Skeletal muscle tissue (tissue), 4 donors: ENCODE results near the gene CEP112. TPM values are rescaled to one million over a fixed set of nuclear protein-coding genes. Genes with fewer than 3 reads are reported as not detected.

ENCODE experiments used
- H3K27ac ChIP-seq: one replicate; pipeline ENCODE4 v1.7.0; 2013; ENCODE audit warnings: mild to moderate bottlenecking, low read depth, low read length, inconsistent platforms
- H3K27me3 ChIP-seq, 3 donors: one replicate each; pipeline ENCODE4 v1.7.0; 2013; ENCODE audit warnings: low read length in 3 of 3; ENCODE audit not compliant: control insufficient read depth in 3 of 3, insufficient read depth in 3 of 3
- H3K36me3 ChIP-seq, 3 donors: one replicate each; pipeline ENCODE4 v1.7.0; 2013; ENCODE audit warnings: low read length in 3 of 3; ENCODE audit not compliant: control insufficient read depth in 3 of 3, insufficient read depth in 3 of 3
- H3K4me1 ChIP-seq, 3 donors: one replicate each; pipeline ENCODE4 v1.7.0; 2013; ENCODE audit warnings: low read length in 3 of 3, mild to moderate bottlenecking in 3 of 3; ENCODE audit not compliant: control insufficient read depth in 3 of 3, insufficient read depth in 3 of 3
- H3K4me3 ChIP-seq, 3 donors: one replicate each; pipeline ENCODE4 v1.7.0; 2013; ENCODE audit warnings: low read length in 3 of 3
- H3K9ac ChIP-seq, 3 donors: one replicate each; pipeline ENCODE4 v1.7.0; 2013; ENCODE audit warnings: low read length in 3 of 3, mild to moderate bottlenecking in 3 of 3, moderate library complexity in 2 of 3, low read depth in 1 of 3
- H3K9me3 ChIP-seq, 3 donors: one replicate each; pipeline ENCODE4 v1.7.0; 2013; ENCODE audit warnings: low read length in 3 of 3; ENCODE audit not compliant: control insufficient read depth in 3 of 3
- total RNA-seq: library from RNA; depleted of rRNA; stranded (reverse); fragments of >200 nt; gene quantifications from one replicate; pipeline ENCODE4 v1.2.3, GENCODE V29; 2014
- donor health status: Osteomylitis.

CEP112 gene
- total RNA-seq, 1 donor from 2014 or later = 16.2 TPM

DNA sequence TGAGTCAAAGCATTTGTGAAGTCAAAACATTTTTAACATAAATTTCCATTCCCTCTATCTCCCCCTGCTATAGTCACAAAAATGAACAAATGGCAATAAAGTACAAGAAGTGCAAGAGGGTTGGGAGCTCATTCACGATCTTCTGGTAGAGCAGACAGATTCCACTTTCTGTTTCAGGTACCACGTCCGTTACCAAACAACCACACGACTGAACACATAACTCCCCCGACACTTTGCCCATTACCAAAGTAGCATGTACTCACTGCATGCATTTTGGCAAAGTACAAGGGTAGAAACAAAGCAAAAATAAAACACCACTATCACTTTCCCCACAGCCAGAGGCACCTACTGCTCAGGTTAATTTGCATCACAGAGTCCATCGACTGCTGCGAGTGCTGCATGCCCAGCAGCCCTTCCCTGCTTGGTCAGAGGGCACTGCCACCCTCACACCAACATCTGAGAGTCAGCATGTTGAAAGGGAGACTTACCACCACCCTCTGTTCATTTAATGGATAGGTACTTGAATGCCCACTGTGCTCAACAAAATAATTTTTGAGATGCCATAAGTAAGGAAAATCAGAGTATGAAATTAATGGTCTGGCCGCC is 480.2 kb downstream of the CEP112 start:
- Histone ChIP-seq H3K9me3 (no peaks in the 10 kb centered on the region), H3K4me1 (no peaks in the 10 kb centered on the region), H3K27ac (no peak overlapping the region), H3K36me3 (no peaks in the 10 kb centered on the region), H3K27me3 (no peaks in the 10 kb centered on the region), H3K4me3 (no peak overlapping the region), H3K9ac (no peak overlapping the region)

DNA sequence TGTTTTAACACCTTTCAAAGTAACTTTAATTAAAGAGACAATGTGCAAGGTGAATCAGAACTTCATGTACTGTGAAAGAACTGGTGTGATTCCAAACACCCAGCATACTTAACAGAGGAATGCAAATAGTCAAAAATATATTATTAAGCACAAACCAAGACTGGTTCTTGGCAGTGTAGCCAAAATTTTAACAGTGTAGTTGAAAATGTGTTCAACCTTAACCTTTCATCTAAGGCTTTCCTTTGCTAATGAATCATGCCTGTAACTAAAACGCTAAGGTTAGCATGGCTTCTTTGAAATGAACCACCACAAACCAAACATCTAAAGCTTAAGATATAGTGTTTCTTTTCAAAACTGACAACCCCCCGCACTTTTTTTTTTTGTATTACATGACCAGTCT is 484.2 kb downstream of the CEP112 start:
- H3K4me3 ChIP-seq = no peak overlapping the region
- H3K4me1 ChIP-seq = no peaks in the 10 kb centered on the region
- H3K9me3 ChIP-seq = no peaks in the 10 kb centered on the region
- no peaks in the 10 kb centered on the region for H3K36me3 ChIP-seq
- H3K9ac ChIP-seq = no peak overlapping the region
- no peak overlapping the region for H3K27ac ChIP-seq
- H3K27me3 ChIP-seq = no peaks in the 10 kb centered on the region

DNA sequence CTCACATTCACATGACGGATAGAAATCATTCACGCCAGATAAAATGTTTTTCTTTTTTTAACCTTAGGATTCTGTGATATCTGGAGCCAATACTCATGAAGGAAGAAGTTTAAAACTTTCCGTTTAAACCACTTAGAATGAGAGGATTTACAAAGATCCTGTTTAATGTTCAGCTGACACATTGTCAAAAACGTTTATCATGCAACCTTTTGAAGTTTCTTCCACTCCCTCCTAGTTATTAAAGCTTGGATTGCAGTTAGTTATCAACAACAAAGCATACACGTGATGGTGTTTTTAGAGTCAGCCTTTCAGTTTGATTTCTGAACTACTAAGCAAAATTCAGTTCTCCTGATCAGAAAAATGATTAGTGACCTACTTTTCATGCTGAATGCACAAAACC is 487.2 kb downstream of the CEP112 start:
- H3K36me3 ChIP-seq = no peaks in the 10 kb centered on the region
- no peak overlapping the region for H3K9ac ChIP-seq
- H3K9me3 ChIP-seq = no peaks in the 10 kb centered on the region
- no peak overlapping the region for H3K4me3 ChIP-seq
- H3K27ac ChIP-seq = no peak overlapping the region
- H3K4me1 ChIP-seq = no peaks in the 10 kb centered on the region
- H3K27me3 ChIP-seq = no peaks in the 10 kb centered on the region

DNA sequence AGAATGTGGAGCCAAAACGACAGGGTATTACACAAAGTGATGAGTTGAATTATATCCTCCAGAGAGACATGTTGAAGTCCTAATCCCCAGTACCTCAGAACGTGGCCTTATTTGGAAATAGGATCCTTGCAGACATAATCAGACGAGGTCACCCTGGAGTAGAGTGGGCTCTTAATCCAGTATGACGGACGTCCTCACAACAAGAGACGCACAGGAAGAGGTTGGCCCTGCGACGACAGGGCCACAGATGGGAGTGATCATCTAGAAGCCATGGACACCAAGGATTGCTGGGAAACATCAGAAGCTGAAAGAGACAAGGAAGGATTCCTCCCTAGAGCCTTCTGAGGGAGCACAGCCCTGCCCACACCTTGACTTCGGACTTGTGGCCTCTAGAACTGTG is 488.0 kb downstream of the CEP112 start:
- H3K36me3 ChIP-seq = no peaks in the 10 kb centered on the region
- H3K4me1 ChIP-seq = no peaks in the 10 kb centered on the region
- no peak overlapping the region for H3K27ac ChIP-seq
- no peak overlapping the region for H3K9ac ChIP-seq
- H3K27me3 ChIP-seq = no peaks in the 10 kb centered on the region
- H3K9me3 ChIP-seq = no peaks in the 10 kb centered on the region
- no peak overlapping the region for H3K4me3 ChIP-seq

DNA sequence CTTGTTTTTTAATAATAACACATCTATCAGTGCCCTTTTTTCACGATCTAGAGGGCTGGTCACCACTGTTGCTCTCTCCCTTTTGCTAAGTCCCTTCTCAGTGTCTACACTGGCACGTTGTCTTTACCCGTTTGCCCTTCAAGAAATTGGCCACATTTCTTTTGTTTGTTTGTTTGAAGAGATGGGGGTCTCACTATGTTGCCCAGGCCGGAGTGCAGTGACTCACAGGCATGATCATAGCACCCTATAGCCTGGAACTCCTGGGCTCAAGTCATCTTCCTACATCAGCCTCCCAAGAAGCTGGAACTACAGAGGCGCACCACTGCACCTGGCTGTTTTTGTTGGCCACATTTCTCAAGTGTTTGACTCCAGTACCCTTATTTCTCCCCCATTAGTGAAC is 492.5 kb downstream of the CEP112 start:
- Histone ChIP-seq H3K9me3 (no peaks in the 10 kb centered on the region), H3K4me3 (no peak overlapping the region), H3K27me3 (no peaks in the 10 kb centered on the region), H3K36me3 (no peaks in the 10 kb centered on the region), H3K9ac (no peak overlapping the region), H3K4me1 (no peaks in the 10 kb centered on the region), H3K27ac (no peak overlapping the region)

DNA sequence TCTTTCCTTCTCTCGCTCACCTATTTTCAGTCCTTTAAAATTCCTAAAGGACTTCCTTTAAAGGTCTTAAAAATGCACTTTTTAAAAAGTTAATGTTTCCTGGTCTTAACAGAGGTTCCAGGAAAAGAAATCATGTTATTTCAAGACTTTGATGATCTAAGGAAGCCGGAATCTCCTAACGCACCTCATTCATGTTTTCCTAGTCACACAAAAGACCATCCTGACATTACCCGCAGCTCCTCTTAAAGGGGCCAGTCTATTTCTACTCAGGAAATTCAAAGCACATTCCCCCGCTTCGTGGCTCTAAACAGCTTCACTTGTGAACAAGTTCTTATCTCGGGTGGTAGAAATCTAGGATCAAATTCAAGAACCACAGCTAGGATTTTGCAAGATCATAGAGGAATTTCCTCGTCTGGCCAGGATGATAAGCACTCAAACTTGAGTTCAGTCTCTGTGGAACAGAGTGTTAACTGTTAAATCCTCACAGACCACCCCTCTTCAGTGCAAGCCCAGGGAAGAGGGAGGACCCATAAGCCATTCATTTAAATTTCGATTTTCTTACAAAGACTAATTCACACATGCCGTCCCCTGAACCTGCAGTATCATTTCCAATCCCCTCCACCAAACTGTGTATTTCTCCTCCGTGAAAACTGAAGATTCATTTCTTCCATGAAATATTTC is 493.4 kb downstream of the CEP112 start:
- no peaks in the 10 kb centered on the region for H3K4me1 ChIP-seq
- H3K27me3 ChIP-seq = no peaks in the 10 kb centered on the region
- no peaks in the 10 kb centered on the region for H3K9me3 ChIP-seq
- H3K36me3 ChIP-seq = no peaks in the 10 kb centered on the region
- H3K9ac ChIP-seq = no peak overlapping the region
- H3K27ac ChIP-seq = no peak overlapping the region
- no peak overlapping the region for H3K4me3 ChIP-seq

DNA sequence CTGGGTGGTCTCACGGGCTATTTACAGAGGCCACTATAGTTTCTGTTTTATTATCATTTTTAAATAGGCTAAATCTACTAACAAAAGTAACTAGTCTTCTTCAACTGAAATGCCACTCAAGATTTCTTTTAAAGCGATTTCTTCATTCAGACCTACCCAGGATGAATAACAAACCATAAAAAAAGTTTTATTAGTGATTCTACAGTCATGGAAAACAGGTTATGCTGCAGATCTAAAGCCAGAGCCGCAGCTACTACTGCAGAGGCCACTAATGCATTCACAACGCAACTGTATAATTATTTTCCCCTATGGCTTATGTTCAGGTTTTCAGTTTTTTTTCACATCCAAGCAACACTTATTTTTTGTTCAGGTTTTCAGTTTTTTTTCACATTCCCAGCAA is 494.3 kb downstream of the CEP112 start:
- H3K9me3 ChIP-seq = no peaks in the 10 kb centered on the region
- no peak overlapping the region for H3K27ac ChIP-seq
- no peaks in the 10 kb centered on the region for H3K36me3 ChIP-seq
- no peak overlapping the region for H3K9ac ChIP-seq
- no peaks in the 10 kb centered on the region for H3K4me1 ChIP-seq
- H3K4me3 ChIP-seq = no peak overlapping the region
- no peaks in the 10 kb centered on the region for H3K27me3 ChIP-seq

DNA sequence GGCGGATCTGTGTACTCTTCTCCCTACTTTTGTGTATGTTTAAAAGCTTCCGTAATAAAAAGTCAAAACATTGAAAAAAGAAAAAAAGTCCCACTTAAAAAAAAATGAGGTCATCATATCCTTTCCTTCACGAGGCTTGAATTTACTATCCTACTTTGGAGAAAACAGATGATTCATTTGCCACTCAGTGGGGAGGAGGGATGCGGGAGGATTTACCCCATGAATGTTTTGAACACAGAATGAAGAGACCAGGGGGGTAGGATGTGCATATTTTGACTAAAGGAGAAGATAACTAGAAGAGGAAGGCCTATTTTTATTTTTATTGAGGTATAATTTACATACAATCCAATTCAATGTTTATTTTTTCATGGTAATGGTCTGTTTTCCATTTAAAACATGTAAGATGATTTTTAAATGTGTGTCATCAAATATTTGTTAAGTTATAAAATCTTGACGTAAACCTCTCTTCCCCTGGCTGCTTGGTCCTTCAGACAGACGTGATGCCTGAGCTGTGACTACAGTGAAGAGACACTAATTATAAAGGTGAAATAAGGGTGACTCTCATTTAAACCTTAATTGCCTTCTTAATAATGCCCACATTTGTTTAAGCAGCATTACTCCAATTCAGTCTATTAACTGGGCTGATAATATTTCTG is 495.1 kb downstream of the CEP112 start:
- Histone ChIP-seq H3K9ac (no peak overlapping the region), H3K27me3 (no peaks in the 10 kb centered on the region), H3K27ac (no peak overlapping the region), H3K4me1 (no peaks in the 10 kb centered on the region), H3K36me3 (no peaks in the 10 kb centered on the region), H3K9me3 (no peaks in the 10 kb centered on the region), H3K4me3 (no peak overlapping the region)

DNA sequence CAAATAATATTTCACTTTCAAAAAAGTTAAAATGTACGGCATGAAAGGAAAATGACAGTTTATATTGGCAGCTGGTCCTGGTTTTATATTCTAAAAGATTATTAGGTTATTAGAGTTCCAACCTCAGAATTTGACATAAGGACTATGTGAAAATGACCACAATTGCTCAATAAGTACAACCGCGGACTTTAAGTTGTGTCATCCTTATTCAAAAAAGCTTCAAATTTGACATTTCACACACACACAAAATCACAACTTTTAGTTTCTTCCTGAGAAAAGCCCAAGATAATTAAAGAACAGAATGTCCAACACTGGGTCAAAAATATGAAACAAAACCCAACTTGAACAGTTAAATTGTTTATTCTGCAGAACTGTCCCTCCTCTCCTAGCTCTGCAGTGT is 497.3 kb downstream of the CEP112 start:
- Histone ChIP-seq H3K4me3 (no peak overlapping the region), H3K9me3 (no peaks in the 10 kb centered on the region), H3K4me1 (no peaks in the 10 kb centered on the region), H3K36me3 (no peaks in the 10 kb centered on the region), H3K27ac (no peak overlapping the region), H3K27me3 (no peaks in the 10 kb centered on the region), H3K9ac (no peak overlapping the region)

DNA sequence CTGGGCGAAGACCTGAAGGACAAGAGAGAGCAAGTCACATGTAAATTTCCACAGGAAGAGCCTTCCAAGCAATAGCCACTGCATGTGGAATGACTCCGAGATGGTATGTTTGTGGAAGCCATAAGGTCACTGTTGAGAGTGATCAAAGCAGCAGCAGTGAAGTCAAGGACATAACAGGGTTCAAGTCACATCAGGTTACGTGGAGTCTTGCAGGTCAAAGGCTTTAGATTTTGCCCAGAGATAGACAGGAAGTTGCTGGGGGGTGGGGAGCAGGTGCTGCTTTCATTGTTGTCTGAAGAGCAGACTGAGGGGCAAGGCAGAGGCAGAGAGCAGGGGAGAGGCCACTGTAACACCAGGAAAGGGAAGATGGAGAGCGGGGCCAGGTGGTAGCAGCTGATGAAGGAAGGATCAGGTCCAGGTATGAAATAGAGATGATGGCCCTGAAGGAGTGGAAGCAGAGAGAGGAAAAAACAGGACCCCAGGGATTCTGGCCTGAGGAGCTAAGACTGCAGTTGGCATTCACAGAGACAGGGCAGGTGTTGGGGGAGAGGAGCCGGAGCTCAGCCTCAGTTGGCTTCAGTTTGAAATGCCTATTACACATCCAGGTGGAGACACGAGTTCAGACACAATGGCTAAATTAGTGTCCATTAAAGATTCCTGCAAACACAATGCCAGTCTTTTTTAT is 501.2 kb downstream of the CEP112 start:
- Histone ChIP-seq H3K36me3 (peaks cover 0 to 2% (median 0%) of the 10 kb centered on the region in 3 donors), H3K27me3 (no peaks in the 10 kb centered on the region)

More for the DNA sequence above, 501.2 kb downstream of the CEP112 start:
- H3K4me1 ChIP-seq = peaks cover 0 to 4% (median 0%) of the 10 kb centered on the region in 3 donors
- no peak overlapping the region for H3K4me3 ChIP-seq
- no peak overlapping the region for H3K9ac ChIP-seq
- H3K27ac ChIP-seq = no peak overlapping the region
- no peaks in the 10 kb centered on the region for H3K9me3 ChIP-seq
